Myocyte (in vitro differentiated cells): Measurements from ENCODE around the gene XKRX. TPM values are rescaled to one million over a fixed set of nuclear protein-coding genes. Genes with fewer than 3 reads are reported as not detected.
A peak's percentile ranks its signal among the peaks of the same experiment; 100 is the strongest.

Experiments
- DNase-seq: peaks from one replicate; pipeline ENCODE4 v3.0.0-alpha.2; 2012; ENCODE audit warnings: low read depth
- total RNA-seq: library from RNA; depleted of rRNA; stranded (reverse); fragments of >200 nt; gene quantifications from 2 replicates; pipeline ENCODE4 v1.2.3, GENCODE V29; 2014

The XKRX gene
- total RNA-seq, 1 donor from 2014 or later: 0.13 TPM

- peak; percentile 91 for DNase-seq
These were observed 33.2 kb downstream of the XKRX start for GRCh38 chrX:100895365-100896075.

GRCh38 chrX:100883654-100884053 lies 45.1 kb downstream of the XKRX start:
- DNase-seq: no peak

DNA sequence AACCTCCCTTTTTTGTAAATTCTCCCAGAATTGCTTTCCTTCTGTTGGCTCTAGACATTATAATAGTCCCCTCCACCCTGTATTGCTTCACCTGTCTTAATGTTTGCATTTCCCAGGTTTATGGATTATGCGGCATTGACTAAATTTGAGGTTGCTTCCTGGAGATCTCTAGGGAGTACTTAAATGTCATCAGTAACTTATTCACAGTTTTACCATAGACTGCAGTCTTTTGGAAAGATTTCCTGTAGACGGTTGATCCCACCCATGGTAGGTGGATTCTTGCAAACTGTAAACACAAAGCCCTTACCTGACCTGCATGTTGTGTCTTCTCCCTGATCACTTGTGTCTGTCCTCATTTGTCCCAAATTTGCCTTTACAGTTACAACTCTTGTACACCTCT lies 48.3 kb downstream of the XKRX start:
- no peak for DNase-seq

DNA sequence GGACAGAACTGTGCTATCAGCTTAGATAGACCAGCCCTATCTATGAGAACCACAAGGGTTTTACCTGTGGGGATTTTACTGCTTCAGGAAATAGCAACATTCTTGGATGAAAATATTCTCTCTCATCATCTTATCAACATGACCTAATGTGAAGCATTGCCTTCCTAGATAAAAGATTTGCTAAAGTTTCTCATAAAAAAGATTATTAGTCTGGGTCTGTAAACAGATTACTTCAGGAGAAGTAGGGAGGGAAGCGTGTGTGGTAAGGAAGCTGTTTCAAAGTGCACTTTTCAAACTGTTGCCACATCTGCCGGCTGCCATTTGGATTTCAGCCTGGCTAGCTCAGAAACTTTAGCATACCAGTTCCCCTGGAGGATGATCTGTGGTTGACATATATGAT lies 54.4 kb downstream of the XKRX start, which contains the start of gene NOX1:
Gene NOX1 (minus strand): TSS at position 35 of the 400 bp plus-strand sequence. CDS start 220 bp downstream, outside the sequence.
- DNase-seq: no peak

GRCh38 chrX:100871594-100872560 lies 56.8 kb downstream of the XKRX start:
- no peak for DNase-seq

- no peak for DNase-seq
These were observed 58.2 kb downstream of the XKRX start for GRCh38 chrX:100870527-100870926.

DNA sequence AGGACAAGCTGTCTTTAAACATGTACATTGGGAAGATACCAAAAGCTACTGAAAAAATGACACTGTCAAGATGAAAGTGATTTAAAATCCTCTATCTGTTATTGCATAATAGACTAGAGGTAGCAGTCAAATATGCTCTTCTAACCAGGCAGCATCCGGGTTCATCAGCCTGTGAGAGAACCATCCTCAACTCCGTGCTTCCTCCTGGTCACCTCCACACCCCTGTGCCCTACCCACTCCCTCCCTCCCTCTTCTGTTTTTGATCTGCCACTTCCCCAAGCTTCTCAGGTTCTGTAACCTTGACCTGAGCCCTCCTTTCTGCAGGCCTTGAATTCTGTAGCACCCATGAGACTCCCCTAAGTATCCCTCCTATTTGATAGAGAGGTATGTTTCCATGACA lies 60.4 kb downstream of the XKRX start:
- DNase-seq: no peak

DNA sequence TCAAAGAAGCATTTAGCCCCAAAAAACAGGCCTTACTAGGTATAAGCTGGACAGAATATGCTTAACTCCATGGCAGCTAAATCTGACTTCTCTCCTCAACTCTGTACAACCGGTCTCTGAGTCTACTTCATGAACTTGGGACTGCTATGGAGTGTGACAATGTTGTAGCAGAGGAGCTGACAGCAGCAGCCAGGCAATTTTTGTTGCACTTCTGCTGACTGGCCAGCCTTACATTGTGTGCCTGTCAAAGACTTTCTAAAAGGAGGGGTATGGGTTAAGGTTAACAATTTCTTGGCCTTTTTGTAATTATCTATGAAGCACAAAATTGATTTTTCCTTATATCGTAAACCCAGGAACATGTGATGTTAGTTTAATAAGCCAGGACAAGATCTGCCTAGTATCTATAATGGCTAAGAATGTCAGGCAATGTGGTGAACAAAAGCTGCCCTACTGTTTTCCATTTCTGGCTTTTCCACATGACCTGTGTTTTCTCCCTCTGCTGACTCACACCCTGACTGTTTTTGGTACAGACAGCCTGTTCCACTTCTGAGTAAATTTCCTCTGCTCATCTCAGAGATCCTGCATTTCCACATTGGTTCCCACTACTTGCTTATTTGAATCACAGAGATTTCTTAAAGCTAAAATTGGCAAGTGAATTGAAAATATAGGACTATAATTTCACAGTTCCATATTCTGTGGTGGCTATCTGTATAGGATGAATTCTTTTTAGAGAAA lies 63.9 kb downstream of the XKRX start:
- DNase-seq: peak; percentile 58

Other genes starting within 250 kb of the XKRX start
- 0.88 and 0.99 TPM in 2 replicates for gene SYTL4, start 196.8 kb downstream of the XKRX start, total RNA-seq
- gene CSTF2, start 108.5 kb downstream of the XKRX start, total RNA-seq: 11.4 and 11.7 TPM in 2 replicates
- gene NOX1, start 54.6 kb downstream of the XKRX start, total RNA-seq: 0.10 and 0.11 TPM in 2 replicates
- gene ARL13A, start 40.8 kb upstream of the XKRX start, total RNA-seq: not detected in 2 replicates
- 11.8 and 13.3 TPM in 2 replicates for gene TRMT2B, start 123.2 kb upstream of the XKRX start, total RNA-seq
- 1.1 and 1.4 TPM in 2 replicates for gene TMEM35A, start 150.0 kb upstream of the XKRX start, total RNA-seq
- gene CENPI, start 169.3 kb upstream of the XKRX start, total RNA-seq: 4.0 and 5.2 TPM in 2 replicates